H9 (cell line): ENCODE results near the gene SNX14. TPM values are rescaled to one million over a fixed set of nuclear protein-coding genes. Genes with fewer than 3 reads are reported as not detected.

Source experiments
- DNase-seq: peaks from one replicate; pipeline ENCODE4 v3.0.0-alpha.2; 2017
- H2AFZ ChIP-seq: one replicate; pipeline ENCODE4 v1.6.1; 2013; ENCODE audit warnings: mild to moderate bottlenecking, low read length, control low read depth, moderate library complexity
- H2AK5ac ChIP-seq: 2 replicates; pipeline ENCODE4 v1.6.1; 2013; ENCODE audit warnings: low read length, control low read depth, mixed read lengths; ENCODE audit not compliant: insufficient read length
- H2BK120ac ChIP-seq: one replicate; pipeline ENCODE4 v1.6.1; 2013; ENCODE audit warnings: low read depth, mild to moderate bottlenecking, low read length, control low read depth, inconsistent platforms; ENCODE audit not compliant: poor library complexity, severe bottlenecking
- H2BK12ac ChIP-seq: 2 replicates; pipeline ENCODE4 v1.6.1; 2013; ENCODE audit warnings: low read length, control low read depth, mixed read lengths, low read depth; ENCODE audit not compliant: insufficient read length
- H2BK15ac ChIP-seq: 2 replicates; pipeline ENCODE4 v1.6.1; 2013; ENCODE audit warnings: low read depth, low read length, control low read depth
- H2BK20ac ChIP-seq: one replicate; pipeline ENCODE4 v1.6.1; 2013; ENCODE audit warnings: low read depth, mild to moderate bottlenecking, low read length, control low read depth, inconsistent platforms; ENCODE audit not compliant: poor library complexity, severe bottlenecking
- H2BK5ac ChIP-seq: 2 replicates; pipeline ENCODE4 v1.6.1; 2013; ENCODE audit warnings: low read length, control low read depth, mixed read lengths; ENCODE audit not compliant: insufficient read length
- H3K14ac ChIP-seq: 2 replicates; pipeline ENCODE4 v1.6.1; 2013; ENCODE audit warnings: low read length, control low read depth; ENCODE audit not compliant: insufficient read depth
- H3K18ac ChIP-seq: 2 replicates; pipeline ENCODE4 v1.6.1; 2013; ENCODE audit warnings: low read depth, mild to moderate bottlenecking, mixed read lengths, low read length, control low read depth; ENCODE audit not compliant: insufficient read length
- H3K23ac ChIP-seq: 2 replicates; pipeline ENCODE4 v1.6.1; 2013; ENCODE audit warnings: low read length, control low read depth, mixed read lengths, low read depth; ENCODE audit not compliant: insufficient read length
- H3K23me2 ChIP-seq: 2 replicates; pipeline ENCODE4 v1.6.1; 2013; ENCODE audit warnings: low read depth, mild to moderate bottlenecking, mixed read lengths, low read length, control low read depth; ENCODE audit not compliant: insufficient read length, poor library complexity, severe bottlenecking
- H3K27ac ChIP-seq: 2 replicates; pipeline ENCODE4 v1.5.1; 2013; ENCODE audit warnings: low read length, control low read depth, mixed read lengths, low read depth; ENCODE audit not compliant: insufficient read length
- H3K27me3 ChIP-seq: 2 replicates; pipeline ENCODE4 v1.6.1; 2013; ENCODE audit warnings: low read length, control low read depth, inconsistent platforms; ENCODE audit not compliant: insufficient read depth
- H3K4ac ChIP-seq: 2 replicates; pipeline ENCODE4 v1.6.1; 2013; ENCODE audit warnings: low read depth, mild to moderate bottlenecking, control low read depth, inconsistent platforms, low read length, moderate library complexity
- H3K4me1 ChIP-seq: 2 replicates; pipeline ENCODE4 v1.6.1; 2013; ENCODE audit warnings: low read length, control low read depth, inconsistent platforms; ENCODE audit not compliant: insufficient read depth
- H3K4me2 ChIP-seq: 2 replicates; pipeline ENCODE4 v1.6.1; 2013; ENCODE audit warnings: low read length, control low read depth, mixed read lengths; ENCODE audit not compliant: insufficient read length, insufficient read depth
- H3K56ac ChIP-seq: 2 replicates; pipeline ENCODE4 v1.6.1; 2013; ENCODE audit warnings: low read depth, mild to moderate bottlenecking, mixed read lengths, low read length, control low read depth; ENCODE audit not compliant: insufficient read length
- H3K79me1 ChIP-seq: 2 replicates; pipeline ENCODE4 v1.6.1; 2013; ENCODE audit warnings: low read depth, mild to moderate bottlenecking, moderate library complexity, low read length, control low read depth, inconsistent platforms; ENCODE audit not compliant: insufficient read depth, poor library complexity, severe bottlenecking
- H3K79me2 ChIP-seq: 2 replicates; pipeline ENCODE4 v1.6.1; 2013; ENCODE audit warnings: low read length, control low read depth, inconsistent platforms; ENCODE audit not compliant: insufficient read depth
- H3K9ac ChIP-seq: 2 replicates; pipeline ENCODE4 v1.6.1; 2013; ENCODE audit warnings: low read length, control low read depth, mixed read lengths; ENCODE audit not compliant: insufficient read length; ENCODE audit errors: extremely low read depth
- H3K9me3 ChIP-seq: one replicate; pipeline ENCODE4 v1.6.1; 2013; ENCODE audit warnings: low read depth, low read length, inconsistent platforms; ENCODE audit not compliant: control insufficient read depth
- H3T11ph ChIP-seq: one replicate; pipeline ENCODE4 v1.6.1; 2013; ENCODE audit warnings: mild to moderate bottlenecking, low read length, control low read depth, inconsistent platforms
- H4K20me1 ChIP-seq: one replicate; pipeline ENCODE4 v1.6.1; 2013; ENCODE audit not compliant: control insufficient read depth, insufficient read length, insufficient read depth
- H4K5ac ChIP-seq: 2 replicates; pipeline ENCODE4 v1.6.1; 2013; ENCODE audit warnings: low read depth, mild to moderate bottlenecking, mixed read lengths, low read length, control low read depth; ENCODE audit not compliant: insufficient read length
- H4K8ac ChIP-seq: replicated peaks from 2 replicates; pipeline ENCODE4 v1.6.1; 2013; ENCODE audit warnings: low read length, control low read depth, mixed read lengths, low read depth; ENCODE audit not compliant: insufficient read length
- H4K91ac ChIP-seq: 2 replicates; pipeline ENCODE4 v1.6.1; 2013; ENCODE audit warnings: low read depth, mild to moderate bottlenecking, moderate library complexity, mixed read lengths, low read length, control low read depth; ENCODE audit not compliant: insufficient read length
- H3K27ac Mint-ChIP-seq, 3 experiments: 2 replicates in 2 of 3; 3 replicates in 1 of 3; pipeline ENCODE4 v1.8.0; 2020 to 2021; ENCODE audit warnings: mixed read lengths in 3 of 3, mild to moderate bottlenecking in 1 of 3, moderate library complexity in 1 of 3
- H3K27me3 Mint-ChIP-seq: 2 replicates; pipeline ENCODE4 v1.8.0; 2021; ENCODE audit warnings: low read depth, mild to moderate bottlenecking, moderate library complexity, mixed read lengths
- H3K36me3 Mint-ChIP-seq, 3 experiments: 2 replicates in 2 of 3; 3 replicates in 1 of 3; pipeline ENCODE4 v1.8.0; 2020 to 2021; ENCODE audit warnings: low read depth in 3 of 3, mixed read lengths in 3 of 3; ENCODE audit not compliant: insufficient read depth in 1 of 3
- H3K4me1 Mint-ChIP-seq, 2 experiments: 2 replicates each; pipeline ENCODE4 v1.8.0; 2020; ENCODE audit warnings: mixed read lengths in 2 of 2
- H3K4me3 Mint-ChIP-seq, 2 experiments: 2 replicates in 1 of 2; 3 replicates in 1 of 2; pipeline ENCODE4 v1.8.0; 2020 to 2021; ENCODE audit warnings: mild to moderate bottlenecking in 2 of 2, mixed read lengths in 2 of 2, moderate library complexity in 1 of 2
- H3K9me3 Mint-ChIP-seq, 2 experiments: 2 replicates in 1 of 2; 3 replicates in 1 of 2; pipeline ENCODE4 v1.8.0; 2020; ENCODE audit warnings: mild to moderate bottlenecking in 2 of 2, mixed read lengths in 2 of 2, moderate library complexity in 1 of 2
- WGBS: extraction: QIAGEN DNeasy Blood & Tissue Kit; methylation state at CpG from one replicate; pipeline ENCODE4 v1.1.7; 2013; ENCODE audit warnings: missing lambda C conversion rate, low lambda C conversion rate, mixed read lengths; ENCODE audit not compliant: insufficient read length; ENCODE audit errors: extremely low coverage; 5-methylcytosine and 5-hydroxymethylcytosine counted together
- total RNA-seq: library from RNA; stranded (reverse); gene quantifications from 2 replicates; pipeline ENCODE4 v1.2.1, GENCODE V29; 2021
- TF ChIP-seq, protein P1 (sequence below): fragments of 200-600 bp; sonication (generic); conservative IDR thresholded peaks from 3 replicates; pipeline ENCODE4 v1.8.0; 2021; ENCODE audit warnings: antibody characterized with exemption, mild to moderate bottlenecking

Gene SNX14
- total RNA-seq, 1 experiment from 2014 or later, result 33.0 TPM

DNA sequence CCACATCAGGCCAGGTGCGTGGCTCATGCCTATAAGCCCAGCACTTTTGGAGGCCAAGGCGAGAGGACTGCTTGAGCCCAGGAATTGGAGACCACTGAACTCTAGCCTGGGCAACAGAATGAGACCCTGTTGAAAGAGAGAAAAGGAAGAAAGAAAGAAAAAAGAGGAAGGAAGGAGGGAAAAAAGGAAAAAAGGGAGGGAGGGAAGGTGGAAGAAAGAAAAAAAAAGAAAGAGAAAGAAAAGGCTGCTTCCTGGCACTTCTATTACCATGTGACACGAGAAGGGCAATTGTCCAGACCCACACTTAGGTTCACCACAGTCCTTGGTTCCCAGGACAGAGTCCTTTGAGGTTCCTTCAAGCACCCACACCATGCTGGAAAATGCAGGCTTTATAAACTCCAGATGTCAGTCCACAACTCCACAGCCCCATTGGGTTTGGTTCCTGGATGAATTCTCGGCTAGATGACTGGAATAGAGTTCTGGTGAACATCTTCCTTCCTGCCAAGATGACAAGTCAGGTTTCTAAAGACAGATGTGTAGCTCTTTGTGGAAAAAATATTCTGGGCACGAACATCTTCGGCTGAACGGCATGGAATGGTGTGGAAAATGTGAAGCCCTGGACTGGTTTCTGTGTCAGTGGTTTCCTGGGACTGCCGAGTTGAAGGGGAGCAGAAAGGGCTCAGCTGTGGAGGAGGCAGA, 111.3 kb downstream of the SNX14 start:
- Histone ChIP-seq H4K91ac (no peak overlapping the region), H3K79me1 (no peaks in the 10 kb centered on the region), H2BK12ac (no peak overlapping the region), H3K9ac (no peak overlapping the region), H3K56ac (no peak overlapping the region), H2BK20ac (no peak overlapping the region), H3K18ac (no peak overlapping the region), H2AFZ (no peak overlapping the region), H2AK5ac (no peak overlapping the region), H3K23me2 (no peaks in the 10 kb centered on the region), H2BK5ac (no peak overlapping the region), H3K4me2 (no peak overlapping the region), H3K14ac (no peak overlapping the region), H3K4ac (no peak overlapping the region), H3K27me3 (no peaks in the 10 kb centered on the region), H3K4me1 (no peaks in the 10 kb centered on the region), H4K8ac (no peak overlapping the region), H3K9me3 (no peaks in the 10 kb centered on the region), H2BK120ac (no peak overlapping the region), H4K20me1 (no peaks in the 10 kb centered on the region), H2BK15ac (no peak overlapping the region), H3K79me2 (no peaks in the 10 kb centered on the region), H3K23ac (no peak overlapping the region), H3K27ac (no peak overlapping the region), H3T11ph (no peak overlapping the region), H4K5ac (no peak overlapping the region)
- no peak for DNase-seq
- Mint-ChIP-seq H3K27me3 (no peaks in the 10 kb centered on the region; the same call in none of the 2 replicates), H3K27ac (no peak overlapping the region), H3K9me3 (peaks cover 0 to 3% of the 10 kb centered on the region in 2 experiments; a peak in 3 of 5 replicates), H3K4me3 (no peak overlapping the region), H3K36me3 (no peaks in the 10 kb centered on the region), H3K4me1 (peaks cover 4 to 5% of the 10 kb centered on the region in 2 experiments)
- TF ChIP-seq, protein P1, sequence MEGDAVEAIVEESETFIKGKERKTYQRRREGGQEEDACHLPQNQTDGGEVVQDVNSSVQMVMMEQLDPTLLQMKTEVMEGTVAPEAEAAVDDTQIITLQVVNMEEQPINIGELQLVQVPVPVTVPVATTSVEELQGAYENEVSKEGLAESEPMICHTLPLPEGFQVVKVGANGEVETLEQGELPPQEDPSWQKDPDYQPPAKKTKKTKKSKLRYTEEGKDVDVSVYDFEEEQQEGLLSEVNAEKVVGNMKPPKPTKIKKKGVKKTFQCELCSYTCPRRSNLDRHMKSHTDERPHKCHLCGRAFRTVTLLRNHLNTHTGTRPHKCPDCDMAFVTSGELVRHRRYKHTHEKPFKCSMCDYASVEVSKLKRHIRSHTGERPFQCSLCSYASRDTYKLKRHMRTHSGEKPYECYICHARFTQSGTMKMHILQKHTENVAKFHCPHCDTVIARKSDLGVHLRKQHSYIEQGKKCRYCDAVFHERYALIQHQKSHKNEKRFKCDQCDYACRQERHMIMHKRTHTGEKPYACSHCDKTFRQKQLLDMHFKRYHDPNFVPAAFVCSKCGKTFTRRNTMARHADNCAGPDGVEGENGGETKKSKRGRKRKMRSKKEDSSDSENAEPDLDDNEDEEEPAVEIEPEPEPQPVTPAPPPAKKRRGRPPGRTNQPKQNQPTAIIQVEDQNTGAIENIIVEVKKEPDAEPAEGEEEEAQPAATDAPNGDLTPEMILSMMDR, result no peak
- no CpG with 5 or more reads among the region's 8 CpGs for WGBS
